ENCODE results near the gene CPEB3. TPM values are rescaled to one million over a fixed set of nuclear protein-coding genes. Genes with fewer than 3 reads are reported as not detected.
"Not testable (repeated sequence)": the region's sequence is repeated elsewhere in the genome, so short reads cannot be mapped to it uniquely, and the experiment has no call there.

Gene CPEB3
- total and polyA plus RNA-seq, 10 donors, result 1.0 to 10.1 (median 7.3) TPM

- no peak for DNase-seq
- Histone ChIP-seq H3K27ac (no peak overlapping the region), H3K27me3 (replicated peaks in 1 of 7) (no peaks in the 10 kb centered on the region), H3K4me1 (no peaks in the 10 kb centered on the region), H3K36me3 (peaks cover 2 to 89% (median 53%) of the 10 kb centered on the region in 6 donors), H3K4me3 (no peak overlapping the region), H3K9me3 (no peaks in the 10 kb centered on the region)
- TF ChIP-seq POLR2AphosphoS5 (IDR thresholded peaks at IDR 0.05), result no peak
- TF ChIP-seq POLR2A (IDR thresholded peaks at IDR 0.05), result no peak
- TF ChIP-seq CTCF (IDR thresholded peaks at IDR 0.05 in 8 of 11, conservative IDR thresholded peaks at IDR 0.05 in 3 of 11), result no peak
- 79 to 93% (median 85%) methylated on average over 3 of the region's 3 CpGs for WGBS, 5 donors
- intact Hi-C loops (cut with DNase I; ENCODE audit: low total_unique reads), result no loop called here
Observed at GRCh38 chr10:92031580-92031979, 259.3 kb downstream of the CPEB3 start.

GRCh38 chr10:92027141-92027540 is 263.7 kb downstream of the CPEB3 start:
- 86 to 96% (median 93%) methylated on average over 4 of the region's 4 CpGs for WGBS, 5 donors
- Histone ChIP-seq H3K4me1 (no peaks in the 10 kb centered on the region), H3K27ac (no peak overlapping the region), H3K36me3 (peaks cover 4 to 100% (median 85%) of the 10 kb centered on the region in 6 donors), H3K27me3 (replicated peaks in 1 of 7) (no peaks in the 10 kb centered on the region), H3K9me3 (no peaks in the 10 kb centered on the region), H3K4me3 (no peak overlapping the region)
- TF ChIP-seq POLR2AphosphoS5 (IDR thresholded peaks at IDR 0.05) (no peak), CTCF (IDR thresholded peaks at IDR 0.05 in 8 of 11, conservative IDR thresholded peaks at IDR 0.05 in 3 of 11) (no peak), POLR2A (IDR thresholded peaks at IDR 0.05) (no peak)
- intact Hi-C loops (cut with DNase I; ENCODE audit: low total_unique reads), result no loop called here
- DNase-seq, result no peak

- H3K27me3 ChIP-seq (replicated peaks in 1 of 7); H3K4me1 ChIP-seq; DNase-seq; intact Hi-C loops (cut with DNase I; ENCODE audit: low total_unique reads); H3K9me3 ChIP-seq; H3K4me3 ChIP-seq; H3K27ac ChIP-seq: not testable (repeated sequence)
- 96 to 100% (median 98%) methylated on average over 3 of the region's 3 CpGs for WGBS, 5 donors
- peaks cover 4 to 100% (median 80%) of the 10 kb centered on the region in 6 donors for H3K36me3 ChIP-seq
Observed at GRCh38 chr10:92025340-92025739, 265.5 kb downstream of the CPEB3 start.

- Histone ChIP-seq H3K4me3 (no peak overlapping the region), H3K4me1 (no peaks in the 10 kb centered on the region), H3K36me3 (peaks cover 4 to 100% (median 80%) of the 10 kb centered on the region in 6 donors), H3K27ac (no peak overlapping the region), H3K9me3 (no peaks in the 10 kb centered on the region), H3K27me3 (replicated peaks in 1 of 7) (no peaks in the 10 kb centered on the region)
- TF ChIP-seq POLR2AphosphoS5 (IDR thresholded peaks at IDR 0.05) (no peak), POLR2A (IDR thresholded peaks at IDR 0.05) (no peak), CTCF (IDR thresholded peaks at IDR 0.05 in 8 of 11, conservative IDR thresholded peaks at IDR 0.05 in 3 of 11) (no peak)
- no peak for DNase-seq
- WGBS, 5 donors, result 93 to 96% (median 94%) methylated on average over 4 of the region's 4 CpGs
- intact Hi-C loops (cut with DNase I; ENCODE audit: low total_unique reads), result no loop called here
Observed at GRCh38 chr10:92024700-92025099, 266.2 kb downstream of the CPEB3 start.

- Histone ChIP-seq H3K36me3 (peaks cover 0 to 97% (median 72%) of the 10 kb centered on the region in 6 donors), H3K9me3 (no peaks in the 10 kb centered on the region), H3K27ac (no peak overlapping the region), H3K4me1 (no peaks in the 10 kb centered on the region), H3K4me3 (no peak overlapping the region), H3K27me3 (replicated peaks in 1 of 7) (no peaks in the 10 kb centered on the region)
- intact Hi-C loops (cut with DNase I; ENCODE audit: low total_unique reads), result no loop called here
- 88 to 100% (median 93%) methylated on average over 1 of the region's 1 CpG for WGBS, 5 donors
- TF ChIP-seq POLR2AphosphoS5 (IDR thresholded peaks at IDR 0.05) (no peak), CTCF (IDR thresholded peaks at IDR 0.05 in 8 of 11, conservative IDR thresholded peaks at IDR 0.05 in 3 of 11) (no peak), POLR2A (IDR thresholded peaks at IDR 0.05) (no peak)
- no peak for DNase-seq
Observed at GRCh38 chr10:92014620-92015019, 276.3 kb downstream of the CPEB3 start.
